Measurements from ENCODE around the gene CDK6. TPM values are rescaled to one million over a fixed set of nuclear protein-coding genes. Genes with fewer than 3 reads are reported as not detected.

Gene CDK6
- total RNA-seq, 1 experiment from 2014 or later, result 41.4 TPM

DNA sequence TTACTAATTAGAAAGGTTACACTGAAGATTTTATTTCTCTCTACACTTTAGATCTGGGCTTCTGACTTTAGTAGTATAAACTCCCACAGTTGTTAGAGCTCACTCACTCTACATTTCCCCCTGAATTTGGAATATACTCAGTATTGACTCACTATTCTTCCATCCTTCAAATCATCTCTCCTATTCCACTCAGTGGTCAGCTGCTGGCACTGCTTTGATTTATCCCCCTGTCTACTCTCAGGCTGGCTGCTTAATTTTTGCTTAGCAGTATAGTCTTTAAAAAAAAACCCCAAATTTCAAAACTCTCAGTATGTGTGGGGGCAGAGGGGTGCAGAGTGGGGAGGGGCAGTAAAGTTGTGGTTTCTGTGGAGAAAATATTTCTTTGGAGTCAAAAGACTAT lies 68.9 kb downstream of the CDK6 start:
- TF ChIP-seq SRF (IDR thresholded peaks at IDR 0.05; ENCODE audit: low read depth) (no peak), ATF3 (IDR thresholded peaks at IDR 0.05) (no peak), ZNF274 (IDR thresholded peaks at IDR 0.05; ENCODE audit: low read depth, low read length) (no peak), CTCF (IDR thresholded peaks at IDR 0.05 in 2 of 3, conservative IDR thresholded peaks at IDR 0.05 in 1 of 3; ENCODE audit: borderline replicate concordance in 1 of 3, insufficient read depth in 1 of 3, low read depth in 2 of 3, low read length in 2 of 3) (no peak), EZH2phosphoT487 (IDR thresholded peaks at IDR 0.05; ENCODE audit: borderline replicate concordance) (no peak), CEBPB (IDR thresholded peaks at IDR 0.05; ENCODE audit: low read depth) (no peak), POLR2A (IDR thresholded peaks at IDR 0.05; ENCODE audit: borderline replicate concordance, extremely low read depth, insufficient read depth, insufficient read length) (no peak), ELF1 (IDR thresholded peaks at IDR 0.05; ENCODE audit: borderline replicate concordance, low read depth) (no peak), CBX3 (IDR thresholded peaks at IDR 0.05; ENCODE audit: low read depth) (no peak)
- TF ChIP-seq, protein P1, sequence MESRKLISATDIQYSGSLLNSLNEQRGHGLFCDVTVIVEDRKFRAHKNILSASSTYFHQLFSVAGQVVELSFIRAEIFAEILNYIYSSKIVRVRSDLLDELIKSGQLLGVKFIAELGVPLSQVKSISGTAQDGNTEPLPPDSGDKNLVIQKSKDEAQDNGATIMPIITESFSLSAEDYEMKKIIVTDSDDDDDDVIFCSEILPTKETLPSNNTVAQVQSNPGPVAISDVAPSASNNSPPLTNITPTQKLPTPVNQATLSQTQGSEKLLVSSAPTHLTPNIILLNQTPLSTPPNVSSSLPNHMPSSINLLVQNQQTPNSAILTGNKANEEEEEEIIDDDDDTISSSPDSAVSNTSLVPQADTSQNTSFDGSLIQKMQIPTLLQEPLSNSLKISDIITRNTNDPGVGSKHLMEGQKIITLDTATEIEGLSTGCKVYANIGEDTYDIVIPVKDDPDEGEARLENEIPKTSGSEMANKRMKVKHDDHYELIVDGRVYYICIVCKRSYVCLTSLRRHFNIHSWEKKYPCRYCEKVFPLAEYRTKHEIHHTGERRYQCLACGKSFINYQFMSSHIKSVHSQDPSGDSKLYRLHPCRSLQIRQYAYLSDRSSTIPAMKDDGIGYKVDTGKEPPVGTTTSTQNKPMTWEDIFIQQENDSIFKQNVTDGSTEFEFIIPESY (IDR thresholded peaks at IDR 0.05; ENCODE audit: extremely low read depth, insufficient replicate concordance, low read length), result no peak
- peak overlapping the region; percentile 55 for H3K9ac ChIP-seq (ENCODE audit: low read length)
- peaks cover 48 to 70% of the 10 kb centered on the region in 2 experiments for H3K4me1 ChIP-seq (ENCODE audit: control insufficient read depth in 1 of 2, insufficient read depth in 2 of 2, low read length in 2 of 2)
- H3K4me3 ChIP-seq (replicated peaks in 1 of 2; ENCODE audit: low read depth in 1 of 2, low read length in 2 of 2), result peak overlapping the region in 1 of 2 experiments; percentile 45; a peak in 2 of 4 replicates
- no peak overlapping the region; the same call in 1 of the 2 replicates for H3K27ac ChIP-seq (ENCODE audit: low read depth, low read length)
- no peaks in the 10 kb centered on the region for H4K20me1 ChIP-seq (ENCODE audit: insufficient read depth)
- no peaks in the 10 kb centered on the region for H3K9me3 ChIP-seq (ENCODE audit: control insufficient read depth in 1 of 2, insufficient read depth in 1 of 2, low read depth in 1 of 2, low read length in 2 of 2)
- CTCF ChIA-PET, result interaction anchor here (1.0 kb wide), 1 partner anchor 13 kb away, joined by 3 read pairs; no protein-coding TSS in a partner anchor
- POLR2A ChIA-PET, result no interaction called here
- no peaks in the 10 kb centered on the region for H3K9me2 ChIP-seq (ENCODE audit: insufficient read depth)
- DNase-seq (ENCODE audit: low read depth, low spot score), result no peak
- BruUV-seq (replicated peaks), result no TSS peak
- intact Hi-C loops (cut with micrococcal nuclease), result loop anchor here (5.0 kb wide), 1 partner anchor 65 kb away; no protein-coding TSS in a partner anchor
- RAD21 ChIA-PET (ENCODE audit: low non-redundant PET in 1 of 2, low total read pairs in 2 of 2, uncharacterized antibody in 2 of 2, unreplicated experiment in 2 of 2), result no interaction called here
- peaks cover 67% of the 10 kb centered on the region for H3K79me2 ChIP-seq (ENCODE audit: insufficient read depth, low read length)
- no peaks in the 10 kb centered on the region for H3K27me3 ChIP-seq (ENCODE audit: insufficient read depth, low read length)
- no peak overlapping the region for H2AFZ ChIP-seq (ENCODE audit: low read depth, low read length, poor library complexity, severe bottlenecking)
- peak overlapping the region; percentile 75 for H3K4me2 ChIP-seq (ENCODE audit: low read length)
- no peak for ATAC-seq
- no peaks in the 10 kb centered on the region for H3K36me3 ChIP-seq (ENCODE audit: control insufficient read depth in 1 of 2, insufficient read depth in 2 of 2, low read length in 2 of 2)

Data from HCT116 (cell line).